ENCODE measurements around the gene SRRM2. TPM values are rescaled to one million over a fixed set of nuclear protein-coding genes. Genes with fewer than 3 reads are reported as not detected.

The SRRM2 gene
- total RNA-seq, 1 donor from 2014 or later, result 963 TPM

DNA sequence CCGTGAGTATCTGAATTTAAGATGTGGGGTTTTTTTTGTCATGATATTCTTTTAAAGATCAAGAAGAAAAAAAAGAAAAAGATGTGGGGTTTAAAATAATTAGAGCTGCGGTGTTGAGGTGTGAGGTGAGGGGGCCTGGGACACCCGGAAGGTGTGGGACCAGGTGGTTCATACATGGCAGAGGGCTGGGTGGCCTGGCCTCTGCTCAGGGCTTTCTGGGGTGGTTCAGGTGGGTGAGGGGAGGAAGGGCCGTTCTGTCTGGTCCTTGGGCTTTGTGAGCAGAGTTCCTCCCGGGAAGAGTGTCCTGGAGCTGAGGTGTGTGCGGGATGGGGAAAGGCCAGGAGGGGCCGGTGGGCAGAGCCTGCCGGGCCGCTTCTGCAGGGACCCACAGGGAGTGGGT, 37.4 kb upstream of the SRRM2 start:
- peaks cover 2% of the 10 kb centered on the region for H3K27me3 Mint-ChIP-seq
- DNase-seq (no peak), ATAC-seq (ENCODE audit: low read depth) (no peak)
- H3K36me3 Mint-ChIP-seq (ENCODE audit: low read depth), result no peaks in the 10 kb centered on the region
- no peak overlapping the region for H3K27ac Mint-ChIP-seq
- CTCF ChIA-PET, result no interaction called here
- H3K4me1 Mint-ChIP-seq, result peaks cover 10% of the 10 kb centered on the region
- H3K9me3 Mint-ChIP-seq, result no peaks in the 10 kb centered on the region
- intact Hi-C loops (cut with micrococcal nuclease), result loop anchor here (2.0 kb wide), 1 partner anchor 38 kb away; the partner anchor contains the start of gene SRRM2
- H3K4me3 Mint-ChIP-seq, result no peak overlapping the region
- POLR2A ChIA-PET, result no interaction called here
- TF ChIP-seq, protein P1, sequence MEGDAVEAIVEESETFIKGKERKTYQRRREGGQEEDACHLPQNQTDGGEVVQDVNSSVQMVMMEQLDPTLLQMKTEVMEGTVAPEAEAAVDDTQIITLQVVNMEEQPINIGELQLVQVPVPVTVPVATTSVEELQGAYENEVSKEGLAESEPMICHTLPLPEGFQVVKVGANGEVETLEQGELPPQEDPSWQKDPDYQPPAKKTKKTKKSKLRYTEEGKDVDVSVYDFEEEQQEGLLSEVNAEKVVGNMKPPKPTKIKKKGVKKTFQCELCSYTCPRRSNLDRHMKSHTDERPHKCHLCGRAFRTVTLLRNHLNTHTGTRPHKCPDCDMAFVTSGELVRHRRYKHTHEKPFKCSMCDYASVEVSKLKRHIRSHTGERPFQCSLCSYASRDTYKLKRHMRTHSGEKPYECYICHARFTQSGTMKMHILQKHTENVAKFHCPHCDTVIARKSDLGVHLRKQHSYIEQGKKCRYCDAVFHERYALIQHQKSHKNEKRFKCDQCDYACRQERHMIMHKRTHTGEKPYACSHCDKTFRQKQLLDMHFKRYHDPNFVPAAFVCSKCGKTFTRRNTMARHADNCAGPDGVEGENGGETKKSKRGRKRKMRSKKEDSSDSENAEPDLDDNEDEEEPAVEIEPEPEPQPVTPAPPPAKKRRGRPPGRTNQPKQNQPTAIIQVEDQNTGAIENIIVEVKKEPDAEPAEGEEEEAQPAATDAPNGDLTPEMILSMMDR (IDR thresholded peaks at IDR 0.05), result no peak

DNA sequence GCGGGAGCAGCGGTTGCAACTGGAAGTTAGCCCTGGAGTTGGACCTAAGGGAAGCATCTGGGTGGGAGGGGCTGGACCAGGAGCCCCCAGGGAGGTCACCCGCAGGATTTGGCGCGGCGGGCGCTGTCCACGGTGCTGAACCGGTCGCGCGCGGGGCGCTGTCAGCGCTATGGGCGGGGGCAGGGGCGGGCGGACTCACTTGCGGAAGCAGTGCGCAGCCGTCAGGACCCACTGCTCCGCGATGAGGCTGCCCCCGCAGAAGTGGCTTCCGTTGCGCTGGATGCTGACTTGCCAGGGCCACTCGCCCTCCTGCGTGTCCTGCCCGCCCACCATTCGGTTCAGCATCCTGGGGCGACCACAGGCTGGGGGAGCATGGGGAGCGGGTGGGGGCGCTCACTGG, 36.9 kb upstream of the SRRM2 start:
- no peak overlapping the region for H3K4me3 Mint-ChIP-seq
- intact Hi-C loops (cut with micrococcal nuclease), result loop anchor here (2.0 kb wide), 1 partner anchor 37 kb away; the partner anchor contains the start of gene SRRM2
- ATAC-seq (ENCODE audit: low read depth), result peak; percentile 96
- H3K27me3 Mint-ChIP-seq, result peaks cover 2% of the 10 kb centered on the region
- CTCF ChIA-PET, result no interaction called here
- TF ChIP-seq, protein P1 (IDR thresholded peaks at IDR 0.05), result no peak
- peaks cover 11% of the 10 kb centered on the region for H3K4me1 Mint-ChIP-seq
- H3K27ac Mint-ChIP-seq, result no peak overlapping the region
- DNase-seq, result peak; percentile 79
- no peaks in the 10 kb centered on the region for H3K36me3 Mint-ChIP-seq (ENCODE audit: low read depth)
- no peaks in the 10 kb centered on the region for H3K9me3 Mint-ChIP-seq
- POLR2A ChIA-PET, result no interaction called here

DNA sequence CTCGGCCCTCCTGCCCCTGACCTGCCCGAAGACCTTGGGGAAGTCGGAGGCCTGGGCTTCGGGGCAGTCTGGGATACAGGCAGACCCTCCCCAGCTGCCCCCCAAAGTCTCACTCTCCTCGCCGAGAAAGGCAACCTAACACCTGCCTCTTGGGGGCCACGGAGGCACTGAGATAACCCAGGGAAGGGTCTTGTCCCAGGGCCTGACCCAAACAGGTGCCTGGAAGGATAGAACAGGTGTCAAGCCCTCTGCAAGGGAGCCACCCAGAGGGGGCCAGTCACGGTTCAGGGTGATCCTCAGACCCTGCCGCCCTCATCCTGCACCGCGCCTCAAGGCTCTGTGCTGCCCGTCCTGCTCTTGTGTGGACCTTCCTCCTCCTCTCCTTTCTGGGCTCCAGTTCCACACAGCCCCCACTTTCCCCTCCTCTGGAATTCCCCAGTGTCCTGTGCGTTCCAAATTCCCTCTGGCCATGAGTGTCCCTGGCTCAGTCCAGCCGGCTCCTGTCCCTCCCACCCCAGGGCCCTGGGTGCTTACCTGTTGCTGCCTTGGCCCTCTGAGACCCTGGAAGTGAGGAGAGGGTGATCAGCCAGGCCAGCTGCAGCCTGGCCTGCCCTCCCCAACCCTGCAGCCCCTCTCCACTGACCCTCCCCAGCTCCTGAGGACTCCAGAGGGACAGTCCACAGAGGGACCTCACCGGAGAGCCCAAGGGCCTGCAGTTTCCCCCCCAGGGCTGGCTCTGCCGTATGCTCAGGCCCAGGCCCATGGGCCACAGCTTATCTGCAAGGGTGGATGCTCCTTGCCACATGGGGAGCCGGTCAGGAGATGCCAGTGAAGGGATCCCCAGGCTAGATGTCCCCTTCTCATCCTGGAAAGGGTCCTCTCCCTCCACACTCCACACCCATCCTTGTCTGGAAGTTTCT, 36.2 kb upstream of the SRRM2 start:
- H3K27me3 Mint-ChIP-seq, result peaks cover 2% of the 10 kb centered on the region
- no peak overlapping the region for H3K27ac Mint-ChIP-seq
- DNase-seq, result no peak
- POLR2A ChIA-PET, result interaction anchor here (1.0 kb wide), 1 partner anchor 34 kb away, joined by 5 read pairs; the partner anchor contains the start of gene KCTD5
- intact Hi-C loops (cut with micrococcal nuclease), result loop anchor here (2.0 kb wide), 1 partner anchor 37 kb away; the partner anchor contains the start of gene SRRM2
- H3K9me3 Mint-ChIP-seq, result no peaks in the 10 kb centered on the region
- ATAC-seq (ENCODE audit: low read depth), result no peak
- peaks cover 13% of the 10 kb centered on the region for H3K4me1 Mint-ChIP-seq
- CTCF ChIA-PET, result no interaction called here
- H3K4me3 Mint-ChIP-seq, result peak overlapping the region; percentile 7
- no peaks in the 10 kb centered on the region for H3K36me3 Mint-ChIP-seq (ENCODE audit: low read depth)
- TF ChIP-seq, protein P1 (IDR thresholded peaks at IDR 0.05), result no peak

DNA sequence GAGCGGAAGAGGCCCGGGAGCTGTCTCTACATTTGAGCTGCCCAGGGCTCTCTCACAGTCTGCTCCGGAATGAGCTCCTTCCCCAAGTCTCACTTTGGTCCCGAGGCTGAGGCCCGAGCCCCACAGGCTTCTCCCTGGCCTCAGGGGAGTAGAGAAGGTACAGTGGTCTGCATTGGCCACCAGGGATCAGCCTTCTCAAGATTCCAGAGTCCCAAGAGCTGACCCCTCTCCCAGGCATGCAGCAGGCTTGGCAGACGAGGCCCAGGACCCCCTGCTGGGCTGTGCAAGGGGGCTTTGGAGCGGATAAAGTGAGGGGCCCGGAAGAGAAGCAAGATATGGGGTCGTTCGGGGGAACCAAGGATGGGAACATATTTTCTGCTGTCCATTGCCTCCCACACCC, 35.5 kb upstream of the SRRM2 start:
- Mint-ChIP-seq H3K27me3 (peaks cover 2% of the 10 kb centered on the region), H3K36me3 (ENCODE audit: low read depth) (no peaks in the 10 kb centered on the region), H3K4me3 (no peak overlapping the region), H3K9me3 (no peaks in the 10 kb centered on the region), H3K27ac (no peak overlapping the region), H3K4me1 (peaks cover 15% of the 10 kb centered on the region)
- ChIA-PET POLR2A (interaction anchor here (1.0 kb wide), 1 partner anchor 35 kb away, joined by 5 read pairs; the partner anchor contains the start of gene KCTD5), CTCF (no interaction called here)
- no peak for DNase-seq
- intact Hi-C loops (cut with micrococcal nuclease), result no loop called here
- TF ChIP-seq, protein P1 (IDR thresholded peaks at IDR 0.05), result no peak
- no peak for ATAC-seq (ENCODE audit: low read depth)
